NCI-H2196 (cell line): Measurements from ENCODE around the gene ZNF148.

Experiments used
- DNase-seq: peaks from one replicate; lab custom pipeline; 2025; ENCODE audit not compliant: unreplicated experiment; lab: John Stamatoyannopoulos, UW

The ZNF148 gene

GRCh38 chr3:125229707-125230106 is 145.4 kb downstream of the ZNF148 start:
- no peak for DNase-seq

- no peak for DNase-seq
Measured at GRCh38 chr3:125229168-125229567, 146.0 kb downstream of the ZNF148 start.

GRCh38 chr3:125221831-125222230 is 153.3 kb downstream of the ZNF148 start:
- DNase-seq: no peak

GRCh38 chr3:125220727-125221429 is 154.2 kb downstream of the ZNF148 start:
- DNase-seq: no peak

GRCh38 chr3:125220183-125220582 is 154.9 kb downstream of the ZNF148 start:
- DNase-seq: no peak

- no peak for DNase-seq
Measured at GRCh38 chr3:125219261-125219701, 155.8 kb downstream of the ZNF148 start.

GRCh38 chr3:125214738-125215137 is 160.4 kb downstream of the ZNF148 start:
- DNase-seq: no peak

GRCh38 chr3:125213946-125214542 is 161.1 kb downstream of the ZNF148 start:
- DNase-seq: no peak

GRCh38 chr3:125213364-125213755 is 161.8 kb downstream of the ZNF148 start:
- DNase-seq: no peak

GRCh38 chr3:125212509-125213363 is 162.4 kb downstream of the ZNF148 start, which contains the start of gene SLC12A8:
SLC12A8 (minus strand) TSS chr3:125212748; CDS start chr3:125211349, 1,399 bp downstream.
- DNase-seq: no peak

- DNase-seq: no peak
Measured at GRCh38 chr3:125212091-125212508, 163.0 kb downstream of the ZNF148 start.

- DNase-seq: no peak
Measured at GRCh38 chr3:125211523-125212090, 163.5 kb downstream of the ZNF148 start.

GRCh38 chr3:125207949-125208568 is 167.1 kb downstream of the ZNF148 start:
- no peak for DNase-seq

GRCh38 chr3:125207507-125207906 is 167.6 kb downstream of the ZNF148 start:
- no peak for DNase-seq

- no peak for DNase-seq
Measured at GRCh38 chr3:125206934-125207333, 168.2 kb downstream of the ZNF148 start.

GRCh38 chr3:125203731-125204130 is 171.4 kb downstream of the ZNF148 start:
- no peak for DNase-seq

- DNase-seq: no peak
Measured at GRCh38 chr3:125202197-125202596, 172.9 kb downstream of the ZNF148 start.

- DNase-seq: no peak
Measured at GRCh38 chr3:125200731-125201139, 174.4 kb downstream of the ZNF148 start.

GRCh38 chr3:125194849-125195601 is 180.1 kb downstream of the ZNF148 start:
- DNase-seq: no peak
